ENCODE data around the gene ARHGAP24. TPM values are rescaled to one million over a fixed set of nuclear protein-coding genes. Genes with fewer than 3 reads are reported as not detected.

ARHGAP24 gene
- total RNA-seq, 1 experiment from 2014 or later: 6.3 TPM

GRCh38 chr4:85738721-85739120, 263.8 kb downstream of the ARHGAP24 start:
- no peak for DNase-seq (ENCODE audit: low spot score)

- no peak for DNase-seq (ENCODE audit: low spot score)
Observed at GRCh38 chr4:85740431-85740861, 265.5 kb downstream of the ARHGAP24 start.

GRCh38 chr4:85741381-85741780, 266.4 kb downstream of the ARHGAP24 start:
- DNase-seq (ENCODE audit: low spot score): no peak

GRCh38 chr4:85741921-85742591, 267.1 kb downstream of the ARHGAP24 start:
- no peak for DNase-seq (ENCODE audit: low spot score)

- DNase-seq (ENCODE audit: low spot score): peak; percentile 53
Observed at GRCh38 chr4:85744950-85745349, 270.0 kb downstream of the ARHGAP24 start.

- no peak for DNase-seq (ENCODE audit: low spot score)
Observed at GRCh38 chr4:85745939-85746338, 271.0 kb downstream of the ARHGAP24 start.

GRCh38 chr4:85747882-85748491, 273.0 kb downstream of the ARHGAP24 start:
- DNase-seq (ENCODE audit: low spot score): peak; percentile 70

- DNase-seq (ENCODE audit: low spot score): no peak
Observed at GRCh38 chr4:85748654-85749053, 273.7 kb downstream of the ARHGAP24 start.

GRCh38 chr4:85751866-85752265, 276.9 kb downstream of the ARHGAP24 start:
- no peak for DNase-seq (ENCODE audit: low spot score)

GRCh38 chr4:85755285-85755684, 280.3 kb downstream of the ARHGAP24 start:
- no peak for DNase-seq (ENCODE audit: low spot score)

GRCh38 chr4:85756938-85757337, 282.0 kb downstream of the ARHGAP24 start:
- peak; percentile 38 for DNase-seq (ENCODE audit: low spot score)

GRCh38 chr4:85759388-85759787, 284.4 kb downstream of the ARHGAP24 start:
- no peak for DNase-seq (ENCODE audit: low spot score)

- no peak for DNase-seq (ENCODE audit: low spot score)
Observed at GRCh38 chr4:85760511-85760910, 285.6 kb downstream of the ARHGAP24 start.

GRCh38 chr4:85761803-85762528, 287.0 kb downstream of the ARHGAP24 start:
- peak; percentile 23 for DNase-seq (ENCODE audit: low spot score)

- no peak for DNase-seq (ENCODE audit: low spot score)
Observed at GRCh38 chr4:85762529-85762871, 287.6 kb downstream of the ARHGAP24 start.

- DNase-seq (ENCODE audit: low spot score): no peak
Observed at GRCh38 chr4:85763202-85763601, 288.3 kb downstream of the ARHGAP24 start.

- DNase-seq (ENCODE audit: low spot score): no peak
Observed at GRCh38 chr4:85767649-85768048, 292.7 kb downstream of the ARHGAP24 start.

- no peak for DNase-seq (ENCODE audit: low spot score)
Observed at GRCh38 chr4:85769009-85769408, 294.1 kb downstream of the ARHGAP24 start.

GRCh38 chr4:85772470-85772869, 297.5 kb downstream of the ARHGAP24 start:
- no peak for DNase-seq (ENCODE audit: low spot score)

GRCh38 chr4:85773372-85773771, 298.4 kb downstream of the ARHGAP24 start:
- DNase-seq (ENCODE audit: low spot score): no peak

- no peak for DNase-seq (ENCODE audit: low spot score)
Observed at GRCh38 chr4:85774000-85774399, 299.1 kb downstream of the ARHGAP24 start.

- DNase-seq (ENCODE audit: low spot score): no peak
Observed at GRCh38 chr4:85774489-85774888, 299.5 kb downstream of the ARHGAP24 start.

GRCh38 chr4:85776096-85776495, 301.1 kb downstream of the ARHGAP24 start:
- no peak for DNase-seq (ENCODE audit: low spot score)
